ENCODE measurements around the gene PTPRJ. TPM values are rescaled to one million over a fixed set of nuclear protein-coding genes. Genes with fewer than 3 reads are reported as not detected.

PTPRJ gene
- total RNA-seq, 1 donor from 2014 or later, result 63.9 TPM

DNA sequence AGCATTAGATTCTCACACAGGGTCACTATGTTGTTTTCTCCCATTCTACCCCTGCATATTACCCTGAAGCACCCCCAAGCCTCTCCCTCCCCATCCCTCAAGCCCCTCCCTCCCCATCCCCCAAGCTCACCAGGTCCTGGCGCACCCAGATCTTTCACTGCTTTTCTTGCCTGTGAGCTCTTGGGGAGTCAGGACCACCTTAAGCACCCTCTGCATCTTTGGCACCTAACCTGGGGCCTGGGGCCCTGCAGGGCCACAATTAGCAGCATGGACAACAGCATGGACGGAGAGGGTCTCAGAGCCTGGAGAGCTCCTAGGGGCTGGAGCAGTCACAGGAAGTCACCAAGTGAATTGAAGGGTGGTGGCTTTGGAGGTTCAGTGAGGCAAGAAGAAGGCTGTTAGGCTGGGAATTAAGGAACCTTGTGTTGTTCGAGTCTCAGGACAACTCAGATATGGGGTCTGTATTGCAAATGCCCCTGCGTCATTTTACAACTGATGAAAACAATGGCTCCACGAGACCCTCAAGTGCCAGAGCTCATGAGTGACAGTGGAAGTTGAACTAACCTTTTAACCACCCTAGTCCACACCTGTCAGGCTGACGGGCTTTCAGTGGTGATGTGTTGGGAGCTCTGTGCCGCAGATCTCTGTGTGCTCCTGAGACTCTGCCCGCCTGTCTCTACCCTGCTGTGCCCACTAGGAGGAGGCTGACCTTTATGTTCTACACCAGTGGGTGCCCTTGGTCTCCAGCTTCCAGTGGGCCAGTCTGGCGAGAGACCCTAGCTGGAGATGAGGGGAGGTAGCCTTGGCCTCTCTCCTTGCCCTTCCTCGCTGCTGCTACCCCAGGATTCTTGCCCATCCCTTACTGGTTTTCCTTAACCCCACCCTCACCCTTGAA is 125.0 kb downstream of the PTPRJ start:
- intact Hi-C loops (cut with micrococcal nuclease), result no loop called here

DNA sequence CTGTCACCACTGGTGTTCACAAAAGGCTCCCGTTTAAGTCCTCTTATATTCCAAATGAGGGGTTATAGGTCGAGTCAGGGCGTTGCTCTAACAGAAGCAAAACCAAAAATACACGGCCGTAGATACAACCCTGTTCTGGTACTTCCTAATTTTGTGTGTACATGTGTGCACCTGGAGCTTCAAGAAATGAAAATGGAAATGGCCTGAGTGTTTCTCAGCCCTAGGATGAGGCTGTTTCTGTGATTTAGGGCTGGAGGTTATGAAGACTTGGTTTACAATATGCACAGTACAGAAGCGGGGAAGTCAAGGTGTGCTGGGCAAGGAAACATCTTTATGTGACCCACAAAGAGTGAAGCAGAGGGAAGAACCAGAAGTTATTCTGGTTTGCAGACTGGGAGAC is 125.8 kb downstream of the PTPRJ start:
- intact Hi-C loops (cut with micrococcal nuclease), result no loop called here

DNA sequence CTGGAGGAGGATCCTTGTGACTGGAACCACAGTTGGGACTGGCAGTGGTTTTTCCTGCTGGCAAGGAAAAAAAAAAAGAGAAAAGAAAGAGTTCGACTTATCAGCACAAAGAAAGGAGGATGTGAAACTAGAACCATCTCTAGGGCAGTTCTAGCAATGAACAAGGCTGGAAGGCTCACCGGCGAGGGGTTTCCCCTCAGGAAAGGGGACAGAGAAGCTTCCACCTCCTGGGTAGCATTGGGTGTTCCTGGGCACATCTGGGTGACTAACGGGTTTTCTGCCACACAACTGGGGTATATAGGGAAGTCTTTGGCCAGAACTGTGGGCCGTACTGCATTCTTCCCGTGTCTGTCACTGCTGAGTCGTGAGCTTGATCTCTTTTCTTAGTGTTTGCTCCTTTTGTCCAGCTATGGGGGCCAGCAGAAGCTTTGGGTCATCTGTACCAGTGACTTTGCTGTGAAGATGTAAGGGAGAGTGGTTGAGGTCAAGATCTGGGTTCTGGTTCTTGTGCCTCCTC is 126.9 kb downstream of the PTPRJ start:
- intact Hi-C loops (cut with micrococcal nuclease), result no loop called here

DNA sequence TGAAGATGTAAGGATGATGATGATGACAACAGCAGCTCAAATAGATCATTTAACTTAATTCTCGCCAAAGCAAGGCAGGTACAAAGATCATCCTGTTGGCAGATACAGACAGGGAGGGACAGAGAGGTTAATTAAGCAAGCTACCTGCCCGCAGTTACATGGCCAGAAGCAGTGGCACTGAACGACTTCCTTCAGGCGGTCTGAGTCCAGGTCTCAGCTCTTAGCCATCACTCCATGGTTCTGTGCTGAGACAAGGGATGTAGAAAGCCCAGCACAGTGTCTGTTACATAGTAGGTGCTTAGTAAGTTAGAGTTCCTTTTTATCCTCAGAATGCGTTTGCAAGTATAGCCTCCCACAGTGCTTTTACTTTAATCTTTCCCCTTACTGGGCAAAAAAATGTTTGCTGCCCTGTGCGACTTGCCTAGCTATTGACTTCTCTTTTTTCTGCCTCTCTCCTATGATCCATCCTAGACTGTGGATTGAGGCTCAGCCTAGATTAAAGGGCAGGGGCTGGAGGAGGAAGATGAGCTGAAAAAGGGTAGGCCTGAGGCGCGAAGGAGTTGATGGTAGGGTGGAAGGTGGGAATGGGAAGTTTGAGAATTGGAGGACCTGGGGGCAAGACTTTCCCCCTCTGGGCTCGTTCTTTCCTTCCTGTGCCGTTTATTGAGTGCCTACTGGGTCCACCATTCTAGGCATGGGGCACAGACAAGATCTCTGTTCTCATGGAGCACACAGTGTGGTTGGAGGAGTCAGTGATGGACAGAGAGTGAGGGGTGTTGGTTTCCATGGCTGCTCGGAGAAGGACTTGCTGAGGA is 128.1 kb downstream of the PTPRJ start:
- intact Hi-C loops (cut with micrococcal nuclease), result loop anchor here (1.0 kb wide), 2 partner anchors 107 to 128 kb away; partner anchors contain the start of gene PTPRJ

DNA sequence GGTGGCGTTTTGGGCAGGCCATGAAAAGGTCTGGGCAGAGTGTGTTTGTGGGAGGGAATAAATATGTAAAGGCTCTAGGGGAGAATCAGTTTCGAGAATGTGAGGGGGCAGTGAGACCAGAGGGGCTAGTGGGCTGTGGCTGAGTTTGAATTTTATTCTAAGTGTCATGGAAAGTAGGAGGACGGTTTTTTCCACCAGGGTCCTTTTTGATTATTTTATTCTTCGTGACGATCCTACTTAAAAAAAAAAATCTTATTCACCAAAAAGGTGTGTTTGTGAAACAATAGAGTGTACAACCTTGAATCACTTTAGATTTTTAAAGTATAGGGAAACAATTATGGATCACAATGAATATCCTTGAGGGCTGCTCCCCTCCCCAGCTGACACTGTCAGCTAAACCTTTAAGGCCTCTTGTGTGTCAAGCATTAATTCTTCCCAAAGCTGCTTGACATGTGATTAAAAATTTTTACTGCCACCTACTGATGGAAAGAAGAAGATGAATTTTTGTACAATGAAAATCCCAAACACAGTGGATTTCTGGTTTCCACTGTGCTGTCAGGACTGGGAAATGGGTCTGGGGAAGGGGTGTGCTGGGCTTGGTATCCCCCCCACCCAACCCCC is 128.8 kb downstream of the PTPRJ start:
- intact Hi-C loops (cut with micrococcal nuclease), result loop anchor here (1.0 kb wide), 2 partner anchors 108 to 129 kb away; partner anchors contain the start of gene PTPRJ

DNA sequence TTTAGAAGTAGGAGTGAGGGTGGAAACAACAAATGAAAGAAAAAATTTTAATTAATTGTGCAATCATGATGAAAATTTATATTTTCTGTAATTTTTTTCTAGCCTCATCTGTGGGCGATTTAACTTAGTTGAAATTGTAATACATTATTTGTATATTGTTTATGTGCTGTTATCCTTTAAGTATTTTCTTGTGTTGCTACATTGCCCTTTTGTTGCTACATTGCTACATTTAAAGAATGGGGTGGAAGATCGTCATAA is 130.1 kb downstream of the PTPRJ start:
- intact Hi-C loops (cut with micrococcal nuclease), result loop anchor here (1.0 to 2.0 kb wide), 4 partner anchors 55 to 263 kb away; no protein-coding TSS in a partner anchor

DNA sequence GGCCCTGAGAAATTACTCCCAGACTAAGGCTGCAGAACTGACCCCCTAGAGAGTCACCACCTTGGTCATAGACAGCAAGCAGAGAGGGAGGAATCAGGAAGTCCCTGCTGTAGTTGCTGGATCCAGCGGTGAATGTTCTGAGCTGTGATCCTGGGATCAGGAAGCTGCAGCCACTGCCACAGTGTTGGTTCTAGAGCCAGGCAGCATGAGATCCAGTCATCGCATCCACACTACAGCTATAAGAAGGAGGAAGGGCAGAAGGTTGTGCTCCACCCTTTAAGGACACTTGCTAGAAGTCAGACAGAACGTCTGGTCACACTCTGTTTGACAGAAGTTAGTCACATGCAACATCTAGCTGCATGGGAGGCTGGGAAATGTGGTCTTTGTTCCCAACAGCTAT is 131.5 kb downstream of the PTPRJ start:
- intact Hi-C loops (cut with micrococcal nuclease), result loop anchor here (2.0 kb wide), 1 partner anchor 249 kb away; no protein-coding TSS in a partner anchor

DNA sequence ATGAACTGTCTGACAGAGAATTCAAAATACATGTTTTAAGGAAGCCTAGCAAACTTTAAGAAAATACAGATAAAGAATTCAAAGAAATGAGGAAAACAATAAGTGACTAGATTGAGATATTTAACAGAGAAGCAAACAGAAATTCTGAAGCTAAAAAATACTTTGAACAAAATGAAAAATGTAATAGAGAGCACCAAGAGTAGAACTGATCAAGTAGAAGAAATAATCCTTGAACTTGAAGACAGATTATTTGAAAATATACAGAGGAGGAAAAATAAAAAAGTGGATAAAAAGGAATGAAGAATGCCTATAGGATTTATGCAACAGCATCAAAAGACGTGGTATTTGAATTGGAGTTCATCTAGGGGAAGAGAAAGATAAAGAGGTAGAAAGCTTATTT is 134.4 kb downstream of the PTPRJ start:
- intact Hi-C loops (cut with micrococcal nuclease), result no loop called here

DNA sequence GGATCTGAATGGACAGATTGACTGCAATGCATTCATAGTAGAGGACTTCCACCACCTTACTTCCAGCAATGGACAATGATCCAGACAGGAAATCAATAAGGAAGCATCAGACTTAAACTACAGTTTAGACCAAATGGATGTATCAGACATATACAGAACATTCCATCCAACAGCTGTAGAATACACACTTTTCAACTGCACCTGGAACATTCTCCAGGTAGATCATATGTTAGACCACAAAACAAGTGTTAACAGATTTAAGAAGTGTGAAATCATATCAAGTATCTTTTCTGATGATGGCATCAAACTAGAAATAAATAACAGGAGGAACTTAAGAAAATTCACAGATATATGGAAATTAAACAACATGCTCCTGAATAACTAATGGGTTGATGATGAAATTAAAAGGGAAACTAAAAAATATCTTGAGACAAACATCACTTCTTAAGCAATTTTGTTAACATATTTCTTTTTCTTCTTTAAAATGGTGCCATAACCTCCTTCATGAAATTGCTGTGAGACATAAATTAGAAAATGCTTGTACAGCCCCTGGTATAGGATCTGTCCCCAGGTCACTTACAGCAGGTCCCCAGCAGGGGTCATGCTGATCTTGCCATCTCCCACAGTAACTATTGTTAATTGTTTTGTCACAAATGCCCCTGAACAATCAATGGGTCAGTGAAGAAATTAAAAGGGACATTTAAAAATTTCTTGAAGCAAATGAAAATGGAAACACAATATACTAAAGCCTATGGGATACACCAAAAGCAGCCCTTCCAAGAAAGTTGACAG is 136.3 kb downstream of the PTPRJ start:
- intact Hi-C loops (cut with micrococcal nuclease), result no loop called here

DNA sequence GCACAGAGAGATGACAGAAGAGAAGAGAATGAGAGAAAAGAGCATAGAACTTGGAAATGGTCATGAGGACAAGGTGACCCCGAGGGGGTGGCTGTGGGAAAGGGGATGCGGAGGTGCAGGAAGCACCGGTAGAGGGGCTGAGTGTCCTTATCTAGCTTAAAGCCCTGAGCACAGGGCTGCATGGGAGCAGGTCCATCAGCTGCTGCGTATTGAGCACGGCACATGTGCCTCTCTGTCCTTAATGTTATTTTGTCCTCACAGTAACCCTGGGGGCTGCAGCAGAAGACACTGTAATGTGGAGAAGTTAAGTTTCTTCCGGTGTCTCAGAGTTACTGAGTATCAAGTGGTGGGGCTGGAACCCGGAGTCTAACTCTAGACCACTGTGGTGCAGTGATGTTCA is 141.9 kb downstream of the PTPRJ start:
- intact Hi-C loops (cut with micrococcal nuclease), result no loop called here

DNA sequence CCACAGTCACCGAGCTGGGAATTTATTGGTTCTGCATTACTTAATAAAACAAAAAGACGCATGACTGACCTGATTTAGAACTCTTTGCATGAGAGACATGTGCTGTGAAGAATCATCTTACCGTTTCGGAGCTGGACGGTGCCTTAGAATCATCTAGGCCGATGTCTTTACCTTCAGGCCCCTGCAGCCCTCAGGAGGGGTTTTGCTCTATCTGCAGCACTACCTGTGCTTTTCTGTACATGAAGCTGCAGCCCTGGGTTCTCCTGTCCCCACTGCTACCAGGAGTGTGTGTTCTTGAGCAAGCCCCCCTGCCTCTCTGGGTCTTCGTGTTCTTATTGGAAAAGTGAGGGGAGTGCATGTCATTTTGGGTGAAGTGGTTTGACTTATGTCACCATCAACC is 142.3 kb downstream of the PTPRJ start:
- intact Hi-C loops (cut with micrococcal nuclease), result no loop called here

DNA sequence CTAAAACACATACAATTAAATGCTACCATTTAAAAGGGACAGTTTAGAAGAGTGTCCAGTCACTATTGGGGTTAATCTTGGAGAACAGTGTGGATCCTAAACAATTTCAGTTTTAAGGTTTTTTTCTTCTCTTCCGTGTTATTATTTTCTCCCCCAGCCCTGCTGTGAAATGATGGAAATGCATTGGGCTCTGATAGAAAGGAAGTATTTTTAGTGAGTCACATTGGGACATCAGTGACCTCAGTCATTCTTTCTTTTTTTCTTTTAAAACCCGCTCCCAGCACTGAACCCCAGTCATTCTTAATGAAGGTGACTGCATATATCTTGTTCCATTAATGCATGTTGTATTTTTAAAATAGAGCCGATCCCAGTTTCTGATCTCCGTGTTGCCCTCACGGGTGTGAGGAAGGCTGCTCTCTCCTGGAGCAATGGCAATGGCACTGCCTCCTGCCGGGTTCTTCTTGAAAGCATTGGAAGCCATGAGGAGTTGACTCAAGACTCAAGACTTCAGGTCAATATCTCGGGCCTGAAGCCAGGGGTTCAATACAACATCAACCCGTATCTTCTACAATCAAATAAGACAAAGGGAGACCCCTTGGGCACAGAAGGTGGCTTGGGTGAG is 143.0 kb downstream of the PTPRJ start:
- intact Hi-C loops (cut with micrococcal nuclease), result no loop called here

DNA sequence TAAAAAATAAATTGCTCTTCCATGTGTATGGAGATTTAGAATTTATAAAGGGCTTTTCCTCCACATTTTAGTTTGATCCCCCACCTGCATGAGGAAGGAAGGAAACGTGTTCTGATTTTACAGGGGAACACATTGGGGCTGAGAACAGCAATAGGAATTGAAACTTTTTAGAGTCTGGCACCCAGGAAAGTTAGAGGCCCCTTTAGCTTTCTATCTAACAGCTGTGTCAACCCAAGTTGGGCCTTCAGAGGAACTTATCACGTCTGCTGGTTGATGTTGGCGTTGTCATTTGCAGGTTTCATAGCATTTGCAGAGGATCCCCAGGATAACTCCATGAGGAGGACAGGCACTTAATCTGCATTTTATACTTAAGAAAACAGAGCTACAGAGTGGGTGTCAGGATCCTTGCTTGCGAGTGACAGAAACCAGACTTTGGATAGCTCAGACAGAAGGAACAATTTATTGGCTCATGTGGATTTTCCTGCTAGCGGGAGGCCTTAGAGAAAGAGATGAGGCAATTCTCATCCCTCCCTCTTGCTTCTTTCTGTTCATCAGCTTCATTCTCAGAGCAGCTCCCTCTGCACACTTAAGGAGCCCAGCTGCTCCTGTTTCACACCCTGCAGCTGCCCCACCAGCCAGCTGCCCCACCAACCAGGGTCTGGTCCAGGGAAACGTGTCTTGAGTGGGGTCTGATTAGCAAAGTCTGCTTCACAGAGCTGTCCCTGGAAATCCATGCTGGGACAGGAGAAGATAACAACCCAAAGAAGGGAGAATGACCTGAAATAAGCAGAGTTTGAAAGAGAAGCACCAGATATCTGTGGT is 143.8 kb downstream of the PTPRJ start:
- intact Hi-C loops (cut with micrococcal nuclease), result no loop called here

DNA sequence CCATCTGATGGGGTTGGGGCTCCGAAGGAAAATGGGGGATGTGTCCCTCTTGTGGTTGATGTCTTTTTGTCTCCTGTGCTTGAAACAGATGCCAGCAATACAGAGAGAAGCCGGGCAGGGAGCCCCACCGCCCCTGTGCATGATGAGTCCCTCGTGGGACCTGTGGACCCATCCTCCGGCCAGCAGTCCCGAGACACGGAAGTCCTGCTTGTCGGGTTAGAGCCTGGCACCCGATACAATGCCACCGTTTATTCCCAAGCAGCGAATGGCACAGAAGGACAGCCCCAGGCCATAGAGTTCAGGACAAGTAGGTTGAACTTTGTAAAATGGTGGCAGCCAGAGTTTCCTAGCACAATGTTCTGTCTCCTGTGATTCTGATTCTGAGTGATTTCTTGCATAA is 144.5 kb downstream of the PTPRJ start:
- intact Hi-C loops (cut with micrococcal nuclease), result no loop called here

DNA sequence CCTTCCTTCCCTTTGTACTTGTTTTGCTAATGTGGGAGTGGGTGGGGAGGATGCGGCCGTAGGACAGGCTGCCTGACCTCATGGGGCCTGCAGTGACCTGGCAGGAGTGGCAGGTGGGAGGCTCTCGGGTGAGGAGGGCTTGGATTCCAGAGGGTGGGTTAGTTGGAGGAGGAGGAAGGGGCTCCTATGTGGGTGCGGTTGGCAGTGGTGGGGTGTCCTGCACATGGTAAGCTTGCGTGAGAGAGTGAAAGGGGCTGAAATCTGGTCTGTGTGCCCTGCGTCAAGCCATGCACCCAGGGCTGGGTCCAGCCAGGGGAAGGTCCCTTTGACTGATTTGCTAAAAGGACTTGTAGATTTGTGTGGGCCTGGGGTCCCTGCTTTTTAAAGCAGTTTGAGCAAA is 145.5 kb downstream of the PTPRJ start:
- intact Hi-C loops (cut with micrococcal nuclease), result no loop called here

DNA sequence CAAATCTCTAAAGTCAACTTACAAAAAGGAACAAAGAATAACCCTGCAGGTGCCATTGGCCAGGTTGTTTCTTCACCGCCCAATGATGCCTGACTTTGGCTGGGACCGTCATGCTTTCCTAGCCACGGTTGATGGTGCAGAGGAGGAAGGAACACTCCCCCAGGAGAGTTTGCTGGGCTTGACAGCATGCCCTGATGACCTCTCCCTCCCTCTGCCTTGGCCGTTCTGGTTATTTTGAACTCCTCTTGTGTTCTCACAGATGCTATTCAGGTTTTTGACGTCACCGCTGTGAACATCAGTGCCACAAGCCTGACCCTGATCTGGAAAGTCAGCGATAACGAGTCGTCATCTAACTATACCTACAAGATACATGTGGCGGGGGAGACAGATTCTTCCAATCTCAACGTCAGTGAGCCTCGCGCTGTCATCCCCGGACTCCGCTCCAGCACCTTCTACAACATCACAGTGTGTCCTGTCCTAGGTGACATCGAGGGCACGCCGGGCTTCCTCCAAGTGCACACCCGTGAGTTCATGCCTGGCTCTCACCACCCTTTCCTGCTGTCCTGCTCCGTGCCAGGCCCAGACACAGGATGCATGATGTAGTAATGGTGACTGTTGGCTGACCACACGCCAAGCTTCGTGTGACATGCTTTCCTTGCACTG is 147.3 kb downstream of the PTPRJ start:
- intact Hi-C loops (cut with micrococcal nuclease), result no loop called here

DNA sequence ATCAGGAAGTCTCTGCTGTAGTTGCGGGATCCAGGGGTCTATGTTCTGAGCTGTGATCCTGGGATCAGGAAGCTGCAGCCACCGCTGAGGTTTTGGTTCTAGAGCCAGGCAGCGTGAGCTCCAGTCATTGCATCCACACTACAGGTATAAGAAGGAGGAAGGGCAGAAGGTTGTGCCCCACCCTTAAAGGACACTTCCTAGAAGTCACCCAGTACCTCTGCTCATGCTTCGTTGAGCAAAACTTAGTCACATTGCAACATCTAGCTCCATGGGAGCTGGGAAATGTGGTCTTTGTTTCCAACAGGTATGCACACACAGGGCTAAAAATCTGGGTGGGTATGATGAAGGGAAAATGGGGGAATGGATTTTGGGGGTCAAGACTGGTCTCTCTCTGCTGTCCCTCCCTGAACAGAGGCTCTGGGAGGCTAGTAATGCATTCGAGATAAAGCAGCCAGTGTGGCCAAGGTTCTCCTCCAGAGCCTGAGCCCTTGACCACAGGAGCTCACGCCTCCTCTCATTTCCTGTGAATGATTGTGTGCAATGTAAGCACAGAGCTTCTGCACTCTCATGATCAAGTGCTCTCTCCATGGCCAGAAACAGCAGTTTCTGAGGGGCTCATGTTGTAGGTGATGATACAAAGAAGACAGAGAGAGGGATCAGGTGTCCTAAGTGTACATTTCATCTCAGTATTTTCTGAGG is 149.5 kb downstream of the PTPRJ start:
- intact Hi-C loops (cut with micrococcal nuclease), result no loop called here

DNA sequence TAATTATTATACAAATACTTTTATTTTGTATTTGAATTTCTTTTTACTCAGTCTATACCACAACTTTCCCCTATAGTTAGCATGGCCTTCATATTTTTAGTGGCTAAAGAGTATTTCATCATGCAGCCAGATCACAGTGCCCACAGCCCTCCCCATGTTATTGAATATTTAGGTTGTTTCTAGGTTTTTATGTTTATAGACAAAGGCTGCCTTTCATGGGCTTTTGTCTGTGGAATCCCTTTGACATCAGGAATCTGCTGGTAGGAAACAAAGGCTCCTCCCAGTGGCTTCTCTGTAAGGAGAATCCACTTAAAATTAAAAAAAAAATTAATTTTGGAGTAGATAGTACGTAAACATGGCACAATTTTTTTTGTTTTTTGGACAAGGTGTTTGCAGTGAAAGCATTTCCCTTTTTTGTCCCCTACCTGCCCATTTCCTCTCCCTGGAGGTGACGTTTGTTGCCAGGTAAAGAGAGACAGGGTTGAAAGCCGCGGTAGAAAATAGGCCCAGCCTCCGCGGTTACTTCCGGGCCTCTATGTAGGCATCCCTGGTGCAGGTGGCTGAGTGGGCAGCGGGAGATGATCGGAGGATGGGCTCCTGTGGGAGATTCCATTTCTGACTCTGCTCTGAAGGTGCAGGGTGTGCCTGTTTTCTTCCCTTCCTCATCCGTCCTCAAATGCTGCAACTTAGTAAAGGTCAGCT is 154.0 kb downstream of the PTPRJ start:
- intact Hi-C loops (cut with micrococcal nuclease), result no loop called here

Data from T-helper 2 cell treated with Interferon-gamma antibody and Interleukin-4, amounts not matched to agents 100 ng/mL and 5 ng/mL, for 36 hours (primary cell).